PC-9 (cell line): ENCODE results near the gene EDA. TPM values are rescaled to one million over a fixed set of nuclear protein-coding genes. Genes with fewer than 3 reads are reported as not detected.

Experiments
- BruUV-seq: library from RNA; stranded (reverse); fragments of 400-500 nt; replicated peaks from 2 replicates; lab custom pipeline; 2021; lab: Mats Ljungman, UMichigan
- CTCF ChIA-PET: fragments of 300-600 bp; sonication (Branson Sonifier 250); formaldehyde crosslinking; loops from one replicate; lab custom pipeline; 2022; ENCODE audit warnings: antibody characterized with exemption; lab: Charles Lee
- POLR2A ChIA-PET: fragments of 300-600 bp; sonication (Branson Sonifier 250); formaldehyde crosslinking; loops from one replicate; lab custom pipeline; 2022; ENCODE audit warnings: antibody characterized with exemption; ENCODE audit not compliant: unreplicated experiment; lab: Charles Lee
- DNase-seq, 2 experiments: peaks; one replicate each; pipeline versions ENCODE4 v3.0.0 to v3.0.0-alpha.2; 2015 to 2022; ENCODE audit warnings: mixed read lengths in 1 of 2
- H2AFZ ChIP-seq: fragments of 200-600 bp; sonication (generic); 2 replicates; pipeline ENCODE4 v1.8.1; 2017; ENCODE audit warnings: antibody characterized with exemption
- H3F3A ChIP-seq: fragments of 200-600 bp; sonication (generic); 2 replicates; pipeline ENCODE4 v1.8.1; 2017; ENCODE audit warnings: antibody characterized with exemption, mild to moderate bottlenecking, low read depth; ENCODE audit not compliant: insufficient read depth
- H3K27ac ChIP-seq: fragments of 200-600 bp; sonication (generic); 2 replicates; pipeline ENCODE4 v1.6.1; 2016; ENCODE audit warnings: mixed run types
- H3K27me3 ChIP-seq: fragments of 200-600 bp; sonication (generic); 2 replicates; pipeline ENCODE4 v1.6.1; 2016; ENCODE audit warnings: low read depth, mixed run types; ENCODE audit not compliant: insufficient read depth
- H3K36me3 ChIP-seq: fragments of 200-600 bp; sonication (generic); 2 replicates; pipeline ENCODE4 v1.6.1; 2016; ENCODE audit warnings: low read depth, mixed run types
- H3K4me1 ChIP-seq: fragments of 200-600 bp; sonication (generic); replicated peaks from 2 replicates; pipeline ENCODE4 v1.6.1; 2016; ENCODE audit warnings: mixed run types; ENCODE audit not compliant: insufficient read depth
- H3K4me2 ChIP-seq: fragments of 200-600 bp; sonication (generic); 2 replicates; pipeline ENCODE4 v1.6.1; 2017; ENCODE audit warnings: mixed run types
- H3K4me3 ChIP-seq: fragments of 200-600 bp; sonication (generic); 2 replicates; pipeline ENCODE4 v1.6.1; 2016; ENCODE audit warnings: mixed run types
- H3K79me2 ChIP-seq: fragments of 200-600 bp; sonication (generic); 2 replicates; pipeline ENCODE4 v1.6.1; 2017; ENCODE audit warnings: low read depth, mixed run types
- H3K9me2 ChIP-seq: fragments of 200-600 bp; sonication (generic); 2 replicates; pipeline ENCODE4 v1.8.1; 2017; ENCODE audit warnings: mild to moderate bottlenecking; ENCODE audit not compliant: insufficient read depth
- H3K9me3 ChIP-seq: fragments of 200-600 bp; sonication (generic); 2 replicates; pipeline ENCODE4 v1.8.1; 2016; ENCODE audit warnings: low read depth; ENCODE audit not compliant: insufficient read depth
- H4K20me1 ChIP-seq: fragments of 200-600 bp; sonication (generic); 2 replicates; pipeline ENCODE4 v1.8.1; 2017; ENCODE audit not compliant: insufficient read depth
- CTCF ChIP-seq: fragments of 200-600 bp; sonication (generic); conservative IDR thresholded peaks from 2 replicates; pipeline ENCODE4 v1.6.1; 2017; ENCODE audit warnings: mixed run types, antibody characterized with exemption, mild to moderate bottlenecking, moderate library complexity
- EZH2 ChIP-seq: fragments of 200-600 bp; sonication (generic); IDR thresholded peaks from 2 replicates; pipeline ENCODE4 v1.8.0; 2017; ENCODE audit warnings: antibody characterized with exemption, low read depth
- intact Hi-C: fragments of 100-400 bp; cut with micrococcal nuclease; formaldehyde crosslinking; loops from one replicate; pipeline ENCODE4 v1.10.0; 2022; ENCODE audit not compliant: unreplicated experiment
- total RNA-seq: library from RNA; stranded (reverse); gene quantifications from 2 replicates; pipeline ENCODE4 v1.2.3, GENCODE V29; 2021

The EDA gene
- total RNA-seq, 1 experiment from 2014 or later: not detected

- H3K4me2 ChIP-seq: no peak overlapping the region
- no peak overlapping the region for H3K4me3 ChIP-seq
- H3K36me3 ChIP-seq: no peaks in the 10 kb centered on the region
- no peak overlapping the region for H3K27ac ChIP-seq
- H3K9me2 ChIP-seq: no peaks in the 10 kb centered on the region
- peaks cover 28% of the 10 kb centered on the region; the same call in 1 of the 2 replicates for H3K27me3 ChIP-seq
- no peaks in the 10 kb centered on the region for H4K20me1 ChIP-seq
- no peaks in the 10 kb centered on the region for H3K9me3 ChIP-seq
- ChIA-PET CTCF (no interaction called here), POLR2A (no interaction called here)
- no peaks in the 10 kb centered on the region for H3K79me2 ChIP-seq
- TF ChIP-seq CTCF (no peak), EZH2 (no peak)
- H2AFZ ChIP-seq: no peak overlapping the region
- intact Hi-C loops: no loop called here
- DNase-seq: no peak
- H3K4me1 ChIP-seq: no peaks in the 10 kb centered on the region
- BruUV-seq: no TSS peak
- no peaks in the 10 kb centered on the region for H3F3A ChIP-seq
Measured at GRCh38 chrX:70079870-70080269, 464.0 kb downstream of the EDA start.

GRCh38 chrX:70082723-70083122, 466.8 kb downstream of the EDA start:
- H3K36me3 ChIP-seq: no peaks in the 10 kb centered on the region
- no peaks in the 10 kb centered on the region for H3F3A ChIP-seq
- no TSS peak for BruUV-seq
- H3K79me2 ChIP-seq: no peaks in the 10 kb centered on the region
- TF ChIP-seq CTCF (no peak), EZH2 (no peak)
- H3K4me2 ChIP-seq: no peak overlapping the region
- intact Hi-C loops: no loop called here
- H3K4me1 ChIP-seq: no peaks in the 10 kb centered on the region
- ChIA-PET POLR2A (no interaction called here), CTCF (no interaction called here)
- no peak overlapping the region for H2AFZ ChIP-seq
- peaks cover 26% of the 10 kb centered on the region; the same call in 1 of the 2 replicates for H3K27me3 ChIP-seq
- H3K9me2 ChIP-seq: no peaks in the 10 kb centered on the region
- DNase-seq: no peak
- H4K20me1 ChIP-seq: no peaks in the 10 kb centered on the region
- no peaks in the 10 kb centered on the region for H3K9me3 ChIP-seq
- H3K27ac ChIP-seq: no peak overlapping the region
- H3K4me3 ChIP-seq: no peak overlapping the region

- Histone ChIP-seq H3K9me3 (no peaks in the 10 kb centered on the region), H3K79me2 (no peaks in the 10 kb centered on the region), H4K20me1 (no peaks in the 10 kb centered on the region), H2AFZ (no peak overlapping the region), H3K36me3 (no peaks in the 10 kb centered on the region), H3K27me3 (0 out of 2 replicates have a peak, but pooled peaks cover 14% of the 10 kb centered on the region), H3K27ac (no peak overlapping the region), H3K4me1 (no peaks in the 10 kb centered on the region), H3F3A (no peaks in the 10 kb centered on the region), H3K4me3 (no peak overlapping the region), H3K9me2 (no peaks in the 10 kb centered on the region), H3K4me2 (no peak overlapping the region)
- ChIA-PET CTCF (no interaction called here), POLR2A (no interaction called here)
- intact Hi-C loops: no loop called here
- no TSS peak for BruUV-seq
- TF ChIP-seq EZH2 (no peak), CTCF (no peak)
- DNase-seq: no peak
Measured at GRCh38 chrX:70084592-70085240, 468.8 kb downstream of the EDA start.
